GM12878 (cell line): ENCODE data around the gene HAUS7. TPM values are rescaled to one million over a fixed set of nuclear protein-coding genes. Genes with fewer than 3 reads are reported as not detected.

Experiments
- ATAC-seq: fragments of 200-7000 bp; cut with Tn5 transposase; 3 replicates; pipeline ENCODE4 v1.9.1; 2020; ENCODE audit warnings: mild to moderate bottlenecking, moderate library complexity
- BruUV-seq: library from RNA; stranded (reverse); fragments of 400-500 nt; replicated peaks from 2 replicates; lab custom pipeline; 2021; lab: Mats Ljungman, UMichigan
- CTCF ChIA-PET: fragments of 300-600 bp; sonication (Branson Sonifier 250); formaldehyde crosslinking; extraction: SDS; loops from one replicate; lab custom pipeline; 2021; ENCODE audit warnings: inconsistent platforms; lab: Yijun Ruan, JAX
- POLR2A ChIA-PET: fragments of 350-600 bp; formaldehyde crosslinking; extraction: SDS; loops from one replicate; lab custom pipeline; 2021; ENCODE audit warnings: inconsistent platforms; lab: Charles Lee
- RAD21 ChIA-PET: fragments of 300-600 bp; sonication (Branson Sonifier 250); formaldehyde crosslinking; loops from one replicate; lab custom pipeline; 2023; ENCODE audit warnings: antibody characterized with exemption; ENCODE audit not compliant: unreplicated experiment; lab: Charles Lee
- SMC1A ChIA-PET: fragments of 300-600 bp; sonication (Branson Sonifier 250); formaldehyde crosslinking; loops from one replicate; lab custom pipeline; 2023; ENCODE audit not compliant: unreplicated experiment, uncharacterized antibody; lab: Charles Lee
- DNase-seq: peaks from one replicate; pipeline ENCODE4 v3.0.0-alpha.2; 2011; ENCODE audit warnings: low read depth, low spot score
- FAIRE-seq: peaks from 3 replicates; lab custom pipeline; 2011; peaks lifted over from hg19 to GRCh38; lab: Jason Lieb, UNC
- H2AFZ ChIP-seq: 2 replicates; pipeline ENCODE4 v1.6.0; 2011; ENCODE audit warnings: low read depth, low read length, control low read depth; ENCODE audit not compliant: control insufficient read depth
- H3K27ac ChIP-seq: 2 replicates; pipeline ENCODE4 v1.5.1; 2011; ENCODE audit warnings: control low read depth; ENCODE audit not compliant: control insufficient read depth, insufficient read depth
- H3K27me3 ChIP-seq, 2 experiments: replicated peaks in 1 of 2; 2 replicates each; pipeline versions ENCODE4 v1.6.0 to v1.6.1; 2011; ENCODE audit warnings: low read length in 1 of 2; ENCODE audit not compliant: control insufficient read depth in 2 of 2, insufficient read depth in 2 of 2
- H3K36me3 ChIP-seq, 2 experiments: 2 replicates each; pipeline ENCODE4 v1.5.1; 2011; ENCODE audit warnings: low read length in 1 of 2; ENCODE audit not compliant: control insufficient read depth in 2 of 2, insufficient read depth in 2 of 2
- H3K4me1 ChIP-seq: 2 replicates; pipeline ENCODE4 v1.6.1; 2011; ENCODE audit warnings: mild to moderate bottlenecking, low read length, moderate library complexity, mixed read lengths; ENCODE audit not compliant: control insufficient read depth, insufficient read depth
- H3K4me2 ChIP-seq: 2 replicates; pipeline ENCODE4 v1.6.0; 2011; ENCODE audit warnings: control low read depth; ENCODE audit not compliant: control insufficient read depth, insufficient read depth
- H3K4me3 ChIP-seq: fragments of 200-600 bp; sonication (generic); 2 replicates; pipeline ENCODE4 v1.5.1; 2016
- H3K79me2 ChIP-seq: 2 replicates; pipeline ENCODE4 v1.6.0; 2011; ENCODE audit warnings: low read length; ENCODE audit not compliant: control insufficient read depth, insufficient read depth
- H3K9ac ChIP-seq: 2 replicates; pipeline ENCODE4 v1.8.0; 2011; ENCODE audit warnings: low read length, control low read depth, mixed read lengths; ENCODE audit not compliant: control insufficient read depth, insufficient read depth
- H3K9me3 ChIP-seq: replicated peaks from 3 replicates; pipeline ENCODE4 v1.5.1; 2011; ENCODE audit warnings: mild to moderate bottlenecking, low read length; ENCODE audit not compliant: control insufficient read depth, insufficient read depth
- H4K20me1 ChIP-seq: 2 replicates; pipeline ENCODE4 v1.6.0; 2011; ENCODE audit not compliant: control insufficient read depth, insufficient read depth
- BCL3 ChIP-seq: IDR thresholded peaks from 2 replicates; pipeline ENCODE4 v1.6.1; 2011; ENCODE audit warnings: borderline replicate concordance, low read depth, mild to moderate bottlenecking, moderate library complexity, low read length; ENCODE audit not compliant: insufficient read depth, poor library complexity, severe bottlenecking
- CREM ChIP-seq: IDR thresholded peaks from 2 replicates; pipeline ENCODE4 v1.6.1; 2014; ENCODE audit warnings: antibody characterized with exemption, low read depth
- GABPA ChIP-seq: IDR thresholded peaks from 2 replicates; pipeline ENCODE4 v1.6.1; 2014; ENCODE audit warnings: antibody characterized with exemption, low read depth, mild to moderate bottlenecking, inconsistent platforms
- JUNB ChIP-seq: IDR thresholded peaks from 2 replicates; pipeline ENCODE4 v1.6.1; 2016; ENCODE audit warnings: antibody characterized with exemption, mild to moderate bottlenecking
- MLLT1 ChIP-seq: fragments of 450-650 bp; IDR thresholded peaks from 2 replicates; pipeline ENCODE4 v1.6.1; 2016; ENCODE audit warnings: mild to moderate bottlenecking
- MYC ChIP-seq: IDR thresholded peaks from 2 replicates; pipeline ENCODE4 v1.6.1; 2011; ENCODE audit warnings: mild to moderate bottlenecking, low read length, moderate library complexity, inconsistent platforms; ENCODE audit not compliant: insufficient read depth, insufficient replicate concordance, insufficient read length, severe bottlenecking
- PBX3 ChIP-seq: IDR thresholded peaks from 2 replicates; pipeline ENCODE4 v1.6.1; 2011; ENCODE audit warnings: mild to moderate bottlenecking, low read depth, low read length, moderate library complexity; ENCODE audit not compliant: insufficient replicate concordance
- REST ChIP-seq: IDR thresholded peaks from 2 replicates; pipeline ENCODE4 v1.6.1; 2012; ENCODE audit warnings: mild to moderate bottlenecking, low read depth, low read length
- SPI1 ChIP-seq: IDR thresholded peaks from 2 replicates; pipeline ENCODE4 v1.6.1; 2011; ENCODE audit warnings: low read depth, mild to moderate bottlenecking, low read length, moderate library complexity, borderline replicate concordance; ENCODE audit not compliant: insufficient read depth
- STAT3 ChIP-seq: IDR thresholded peaks from 2 replicates; pipeline ENCODE4 v1.6.1; 2011; ENCODE audit warnings: low read depth, low read length, improper control_type of control experiment
- ZNF687 ChIP-seq: fragments of 450-650 bp; IDR thresholded peaks from 2 replicates; pipeline ENCODE4 v1.6.1; 2017; ENCODE audit warnings: mild to moderate bottlenecking, moderate library complexity
- WGBS: methylation state at CpG from one replicate; pipeline ENCODE4 v1.1.6; 2016; ENCODE audit warnings: low lambda C conversion rate; ENCODE audit not compliant: insufficient replicate concordance, insufficient coverage; ENCODE audit errors: missing lambda C conversion rate; 5-methylcytosine and 5-hydroxymethylcytosine counted together
- in situ Hi-C: fragments of 300-500 bp; cut with MboI; formaldehyde crosslinking; loops from 9 replicates; pipeline ENCODE4 v1.14.3; 2018; ENCODE audit warnings: mixed read lengths
- intact Hi-C: fragments of 100-400 bp; cut with micrococcal nuclease; formaldehyde crosslinking; loops from one replicate; pipeline ENCODE4 v1.14.2; 2022; ENCODE audit not compliant: unreplicated experiment
- polyA plus RNA-seq, 11 experiments: library from polyadenylated mRNA; depleted of rRNA in 4 of 11; unstranded in 6 of 11; stranded (reverse) in 5 of 11; fragments of >200 nt; fragmentation: Nextera tagmentation in 4 of 11; fragmentation: Illumina TruSeq in 1 of 11; extraction: Ambion mirVana in 4 of 11; extraction: Trizol in 1 of 11; gene quantifications; 1 replicate in 1 of 11; 2 replicates in 10 of 11; pipeline versions ENCODE4 v1.2.1 to v1.2.3, GENCODE V29; 2011 to 2016; ENCODE audit warnings: inconsistent platforms in 2 of 11, missing spikeins in 2 of 11, low read depth in 1 of 11
- total RNA-seq, 4 experiments: library from RNA; depleted of rRNA in 3 of 4; stranded (reverse); fragments of >200 nt in 3 of 4; fragmentation: Illumina TruSeq in 1 of 4; extraction: Trizol in 1 of 4; gene quantifications; 2 replicates each; pipeline versions ENCODE4 v1.2.1 to v1.2.3, GENCODE V29; 2013 to 2021

Gene HAUS7
- total and polyA plus RNA-seq, 10 of the 15 experiments (the other 5 are each of a cell fraction or from before 2014, with no cell fraction given): 6.7 to 63.3 (median 24.1) TPM

GRCh38 chrX:153505361-153505760, 35.0 kb upstream of the HAUS7 start:
- H3K4me1 ChIP-seq: no peaks in the 10 kb centered on the region
- H3K27me3 ChIP-seq: no peaks in the 10 kb centered on the region
- ChIA-PET POLR2A (no interaction called here), SMC1A (no interaction called here), CTCF (interaction anchor here (1.8 kb wide), 1 partner anchor 162 kb away, joined by 4 read pairs; no protein-coding TSS in a partner anchor), RAD21 (no interaction called here)
- DNase-seq (no peak), ATAC-seq (no peak), FAIRE-seq (no peak)
- H3K9ac ChIP-seq: no peak overlapping the region
- WGBS: 46% methylated on average over 18 of the region's 18 CpGs
- no peak overlapping the region for H3K4me2 ChIP-seq
- no peak overlapping the region for H2AFZ ChIP-seq
- intact Hi-C loops: loop anchor here (5.0 kb wide), 1 partner anchor 473 kb away; no protein-coding TSS in a partner anchor
- no TSS peak for BruUV-seq
- no peaks in the 10 kb centered on the region; the same call in 2 of the 3 replicates for H3K9me3 ChIP-seq
- H3K36me3 ChIP-seq: no peaks in the 10 kb centered on the region
- H3K79me2 ChIP-seq: no peaks in the 10 kb centered on the region
- H3K27ac ChIP-seq: no peak overlapping the region
- in situ Hi-C loops: loop anchor here (10.0 kb wide), 1 partner anchor 561 kb away; no protein-coding TSS in a partner anchor
- no peaks in the 10 kb centered on the region for H4K20me1 ChIP-seq
- H3K4me3 ChIP-seq: no peak overlapping the region
- TF ChIP-seq REST: no peak
- no peak for TF ChIP-seq MLLT1
- no peak for TF ChIP-seq MYC
- no peak for TF ChIP-seq JUNB
- no peak for TF ChIP-seq STAT3
- no peak for TF ChIP-seq PBX3
- no peak for TF ChIP-seq CREM
- TF ChIP-seq GABPA: no peak
- no peak for TF ChIP-seq SPI1
- TF ChIP-seq ZNF687: no peak
- no peak for TF ChIP-seq BCL3
